Epithelial cell of proximal tubule (primary cell): Measurements from ENCODE around the gene FBXO21. TPM values are rescaled to one million over a fixed set of nuclear protein-coding genes. Genes with fewer than 3 reads are reported as not detected.
"Not testable (repeated sequence)": the region's sequence is repeated elsewhere in the genome, so short reads cannot be mapped to it uniquely, and the experiment has no call there.

Experiments used
- DNase-seq: peaks from one replicate; pipeline ENCODE4 v3.0.0-alpha.2; 2011; ENCODE audit warnings: low read depth
- H3K4me3 ChIP-seq: 2 replicates; pipeline ENCODE4 v1.5.1; 2011; ENCODE audit warnings: low read depth, mild to moderate bottlenecking, low read length
- total RNA-seq: library from RNA; depleted of rRNA; stranded (reverse); fragments of >200 nt; gene quantifications from 2 replicates; pipeline ENCODE4 v1.2.3, GENCODE V29; 2015
- TF ChIP-seq, protein P1 (sequence below): conservative IDR thresholded peaks from 2 replicates; pipeline ENCODE4 v1.5.1; 2012; ENCODE audit warnings: low read depth, mild to moderate bottlenecking, low read length

The FBXO21 gene
- total RNA-seq, 1 donor from 2014 or later: 35.7 TPM

GRCh38 chr12:117188961-117189724 is 1.1 kb downstream of the FBXO21 start:
- DNase-seq: no peak
- H3K4me3 ChIP-seq: peak overlapping the region; percentile 90
- TF ChIP-seq, protein P1, sequence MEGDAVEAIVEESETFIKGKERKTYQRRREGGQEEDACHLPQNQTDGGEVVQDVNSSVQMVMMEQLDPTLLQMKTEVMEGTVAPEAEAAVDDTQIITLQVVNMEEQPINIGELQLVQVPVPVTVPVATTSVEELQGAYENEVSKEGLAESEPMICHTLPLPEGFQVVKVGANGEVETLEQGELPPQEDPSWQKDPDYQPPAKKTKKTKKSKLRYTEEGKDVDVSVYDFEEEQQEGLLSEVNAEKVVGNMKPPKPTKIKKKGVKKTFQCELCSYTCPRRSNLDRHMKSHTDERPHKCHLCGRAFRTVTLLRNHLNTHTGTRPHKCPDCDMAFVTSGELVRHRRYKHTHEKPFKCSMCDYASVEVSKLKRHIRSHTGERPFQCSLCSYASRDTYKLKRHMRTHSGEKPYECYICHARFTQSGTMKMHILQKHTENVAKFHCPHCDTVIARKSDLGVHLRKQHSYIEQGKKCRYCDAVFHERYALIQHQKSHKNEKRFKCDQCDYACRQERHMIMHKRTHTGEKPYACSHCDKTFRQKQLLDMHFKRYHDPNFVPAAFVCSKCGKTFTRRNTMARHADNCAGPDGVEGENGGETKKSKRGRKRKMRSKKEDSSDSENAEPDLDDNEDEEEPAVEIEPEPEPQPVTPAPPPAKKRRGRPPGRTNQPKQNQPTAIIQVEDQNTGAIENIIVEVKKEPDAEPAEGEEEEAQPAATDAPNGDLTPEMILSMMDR: no peak

- no peak for DNase-seq
- no peak overlapping the region for H3K4me3 ChIP-seq
- TF ChIP-seq, protein P1: no peak
Measured at GRCh38 chr12:117188121-117188665, 2.1 kb downstream of the FBXO21 start.

- no peak for DNase-seq
- TF ChIP-seq, protein P1: no peak
- H3K4me3 ChIP-seq: no peak overlapping the region
Measured at GRCh38 chr12:117187421-117187820, 2.8 kb downstream of the FBXO21 start.

- H3K4me3 ChIP-seq: no peak overlapping the region
- TF ChIP-seq, protein P1: no peak
- DNase-seq: no peak
Measured at GRCh38 chr12:117182866-117183265, 7.4 kb downstream of the FBXO21 start.

- not testable (repeated sequence) for DNase-seq, H3K4me3 ChIP-seq
Measured at GRCh38 chr12:117181468-117181843, 8.8 kb downstream of the FBXO21 start.

DNA sequence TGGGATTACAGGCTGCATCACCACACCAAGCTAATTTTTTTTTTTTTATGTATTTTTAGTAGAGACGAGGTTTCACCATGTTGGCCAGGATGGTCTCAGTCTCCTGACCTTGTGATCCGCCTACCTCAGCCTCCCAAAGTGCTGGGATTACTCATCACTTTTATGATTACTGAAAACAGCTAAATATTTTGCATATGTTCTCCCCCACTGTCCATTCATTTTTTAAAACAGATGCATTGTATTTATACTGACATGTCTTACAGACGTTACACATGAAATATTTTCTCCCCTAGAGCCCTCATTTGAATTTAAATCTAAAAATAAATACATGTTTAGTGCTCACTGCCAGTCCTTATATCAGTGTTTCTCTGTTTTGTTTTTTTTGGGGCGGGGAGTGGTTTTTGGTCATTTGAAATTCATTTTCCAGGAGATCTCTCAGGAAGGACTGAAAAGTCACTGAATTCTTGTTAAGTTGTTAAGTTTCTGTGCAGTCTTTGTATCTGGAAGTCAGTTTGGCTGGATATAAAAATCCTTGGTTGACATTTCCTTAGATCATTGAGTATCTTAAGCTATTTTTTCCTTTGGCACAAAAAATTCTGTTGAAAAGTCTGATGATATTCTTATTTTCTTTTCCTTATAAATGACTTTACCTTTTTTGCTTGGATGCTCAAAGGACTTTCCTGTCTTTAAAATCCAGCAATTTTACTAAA is 9.4 kb downstream of the FBXO21 start:
- no peak for DNase-seq
- TF ChIP-seq, protein P1: no peak
- H3K4me3 ChIP-seq: no peak overlapping the region

GRCh38 chr12:117178745-117179144 is 11.5 kb downstream of the FBXO21 start:
- TF ChIP-seq, protein P1: no peak
- no peak overlapping the region for H3K4me3 ChIP-seq
- no peak for DNase-seq
